Right forelimb (tissue), 1 donor: ENCODE measurements around the gene PIGZ.

Source experiments
- DNase-seq: peaks from one replicate; pipeline ENCODE4 v3.0.0-alpha.2; 2018

Gene PIGZ

GRCh38 chr3:196901768-196902167 is 66.9 kb downstream of the PIGZ start:
- no peak for DNase-seq
